HL-60 (cell line): ENCODE measurements around the gene MPRIP.

Experiments
- DNase-seq, 2 experiments: peaks; one replicate each; pipeline ENCODE4 v3.0.0-alpha.2; 2010 to 2020; ENCODE audit warnings: low read depth in 1 of 2, low spot score in 1 of 2
- H3K27ac ChIP-seq: fragments of 250-450 bp; sonication (Bioruptor Pico); replicated peaks from 2 replicates; pipeline ENCODE4 v1.5.1; 2020; ENCODE audit warnings: mild to moderate bottlenecking, moderate library complexity
- H3K27me3 ChIP-seq: fragments of 250-450 bp; sonication (Bioruptor Pico); 2 replicates; pipeline ENCODE4 v1.5.1; 2021; ENCODE audit warnings: mild to moderate bottlenecking, moderate library complexity; ENCODE audit not compliant: insufficient read depth, poor library complexity, severe bottlenecking
- H3K4me3 ChIP-seq: replicated peaks from 2 replicates; pipeline ENCODE4 v1.5.1; 2011; ENCODE audit warnings: mild to moderate bottlenecking, control low read depth, low read length; ENCODE audit not compliant: insufficient read depth
- CTCF ChIP-seq: IDR thresholded peaks from one replicate; pipeline ENCODE4 v1.5.1; 2011; ENCODE audit warnings: low read length, control low read depth, inconsistent platforms; ENCODE audit not compliant: insufficient read depth
- GABPA ChIP-seq: IDR thresholded peaks from 2 replicates; pipeline ENCODE4 v1.6.1; 2012; ENCODE audit warnings: low read depth
- POLR2AphosphoS5 ChIP-seq: IDR thresholded peaks from 2 replicates; pipeline ENCODE4 v1.6.1; 2012; ENCODE audit warnings: low read depth
- REST ChIP-seq: IDR thresholded peaks from 2 replicates; pipeline ENCODE4 v1.6.1; 2012; ENCODE audit warnings: low read depth; ENCODE audit not compliant: insufficient replicate concordance
- SPI1 ChIP-seq: IDR thresholded peaks from 2 replicates; pipeline ENCODE4 v1.6.1; 2012; ENCODE audit warnings: low read depth, mild to moderate bottlenecking, borderline replicate concordance

MPRIP gene

GRCh38 chr17:17129466-17129865 lies 87.2 kb downstream of the MPRIP start:
- DNase-seq, result no peak
- TF ChIP-seq CTCF, result no peak
- TF ChIP-seq REST, result no peak
- TF ChIP-seq GABPA, result no peak
- no peak for TF ChIP-seq POLR2AphosphoS5
- no peak for TF ChIP-seq SPI1
- H3K4me3 ChIP-seq, result no peak overlapping the region
- no peak overlapping the region for H3K27ac ChIP-seq
- no peaks in the 10 kb centered on the region for H3K27me3 ChIP-seq

- TF ChIP-seq GABPA (no peak), SPI1 (no peak), CTCF (no peak), REST (no peak), POLR2AphosphoS5 (no peak)
- no peak overlapping the region for H3K4me3 ChIP-seq
- no peak for DNase-seq
- no peak overlapping the region for H3K27ac ChIP-seq
- no peaks in the 10 kb centered on the region for H3K27me3 ChIP-seq
Observed at GRCh38 chr17:17130077-17130844, 88.0 kb downstream of the MPRIP start.

- no peak overlapping the region for H3K27ac ChIP-seq
- TF ChIP-seq CTCF (no peak), SPI1 (no peak), GABPA (no peak)
- H3K27me3 ChIP-seq, result no peaks in the 10 kb centered on the region
- no peak overlapping the region for H3K4me3 ChIP-seq
- DNase-seq, result no peak
Observed at GRCh38 chr17:17131839-17132238, 89.6 kb downstream of the MPRIP start.

GRCh38 chr17:17132746-17133145 lies 90.5 kb downstream of the MPRIP start:
- no peak overlapping the region for H3K4me3 ChIP-seq
- H3K27ac ChIP-seq, result no peak overlapping the region
- H3K27me3 ChIP-seq, result no peaks in the 10 kb centered on the region
- TF ChIP-seq CTCF, result no peak
- TF ChIP-seq POLR2AphosphoS5, result no peak
- TF ChIP-seq SPI1, result no peak
- no peak for TF ChIP-seq REST
- TF ChIP-seq GABPA, result no peak
- no peak for DNase-seq
